Measurements from ENCODE around the gene WWTR1.

Gene WWTR1

DNA sequence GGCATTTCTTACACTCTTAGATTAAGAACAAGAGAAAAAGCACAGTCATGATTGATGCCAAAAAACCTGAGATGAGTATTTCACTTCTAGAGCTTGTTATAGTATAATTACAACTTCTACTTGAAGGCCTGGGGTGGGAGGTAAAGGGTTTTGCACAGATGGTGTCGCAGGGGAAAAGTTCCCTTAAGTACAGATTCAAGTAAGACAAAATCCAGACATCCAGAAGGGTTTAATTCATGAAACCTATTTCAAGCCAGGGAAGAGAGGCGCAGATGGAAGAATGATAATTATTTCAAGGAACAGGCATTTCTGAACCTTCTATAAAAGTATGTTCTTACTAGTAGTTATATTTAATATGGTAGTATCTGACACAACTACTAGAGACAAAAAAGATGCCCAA lies 112.8 kb downstream of the WWTR1 start:
- TF ChIP-seq, protein P1, sequence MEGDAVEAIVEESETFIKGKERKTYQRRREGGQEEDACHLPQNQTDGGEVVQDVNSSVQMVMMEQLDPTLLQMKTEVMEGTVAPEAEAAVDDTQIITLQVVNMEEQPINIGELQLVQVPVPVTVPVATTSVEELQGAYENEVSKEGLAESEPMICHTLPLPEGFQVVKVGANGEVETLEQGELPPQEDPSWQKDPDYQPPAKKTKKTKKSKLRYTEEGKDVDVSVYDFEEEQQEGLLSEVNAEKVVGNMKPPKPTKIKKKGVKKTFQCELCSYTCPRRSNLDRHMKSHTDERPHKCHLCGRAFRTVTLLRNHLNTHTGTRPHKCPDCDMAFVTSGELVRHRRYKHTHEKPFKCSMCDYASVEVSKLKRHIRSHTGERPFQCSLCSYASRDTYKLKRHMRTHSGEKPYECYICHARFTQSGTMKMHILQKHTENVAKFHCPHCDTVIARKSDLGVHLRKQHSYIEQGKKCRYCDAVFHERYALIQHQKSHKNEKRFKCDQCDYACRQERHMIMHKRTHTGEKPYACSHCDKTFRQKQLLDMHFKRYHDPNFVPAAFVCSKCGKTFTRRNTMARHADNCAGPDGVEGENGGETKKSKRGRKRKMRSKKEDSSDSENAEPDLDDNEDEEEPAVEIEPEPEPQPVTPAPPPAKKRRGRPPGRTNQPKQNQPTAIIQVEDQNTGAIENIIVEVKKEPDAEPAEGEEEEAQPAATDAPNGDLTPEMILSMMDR (IDR thresholded peaks at IDR 0.05; ENCODE audit: low read depth, low read length, missing control alignments): no peak
- no peak for DNase-seq (ENCODE audit: extremely low read depth, low read depth)

DNA sequence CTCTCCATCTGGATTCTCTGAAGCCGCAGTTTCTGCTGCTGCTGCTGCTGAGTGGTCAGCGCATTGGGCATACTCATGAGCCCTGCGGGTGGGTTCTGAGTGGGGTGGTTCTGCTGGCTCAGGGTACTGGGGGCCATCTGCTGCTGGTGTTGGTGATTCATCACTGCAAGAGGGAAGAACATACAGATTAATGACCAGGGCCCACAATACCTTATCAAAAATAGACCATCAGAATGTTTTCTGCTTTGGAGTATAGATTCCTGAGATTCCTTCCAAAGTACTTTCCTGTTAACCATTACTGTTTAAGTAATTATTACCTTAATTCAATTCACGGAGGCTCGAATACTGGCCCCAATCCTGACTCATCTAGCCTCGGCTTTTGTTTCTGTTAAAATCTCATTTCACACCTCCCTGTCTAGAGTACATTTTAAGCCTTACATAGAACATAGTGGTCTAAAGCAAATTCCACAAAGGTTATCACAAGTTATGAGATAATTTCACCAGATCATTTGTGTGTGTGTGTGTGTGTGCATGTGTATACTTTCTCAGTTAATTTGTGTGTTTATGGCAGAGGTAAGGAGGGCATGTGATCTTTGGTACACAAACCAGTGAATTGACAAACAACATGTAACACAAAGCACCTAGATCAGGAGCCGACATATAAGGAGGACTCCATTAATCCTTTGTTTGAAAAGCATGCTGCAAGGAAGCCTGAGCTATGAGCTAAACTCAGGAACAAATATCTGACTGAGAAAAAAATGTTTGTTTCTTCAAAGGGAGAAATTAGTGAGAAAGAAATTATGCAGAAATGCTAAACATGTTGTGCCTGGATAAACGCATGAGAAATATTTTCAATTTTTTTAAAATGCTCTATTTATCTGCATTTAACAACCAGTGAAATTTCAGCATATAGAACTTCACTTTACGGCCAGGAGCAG lies 115.2 kb downstream of the WWTR1 start:
- DNase-seq (ENCODE audit: extremely low read depth, low read depth): no peak
- no peak overlapping the region for H3K4me3 ChIP-seq (replicated peaks; ENCODE audit: low read depth, low read length)
- TF ChIP-seq, protein P1 (IDR thresholded peaks at IDR 0.05; ENCODE audit: low read depth, low read length, missing control alignments): no peak

More for the DNA sequence above, 112.8 kb downstream of the WWTR1 start:
- H3K4me3 ChIP-seq (replicated peaks; ENCODE audit: low read depth, low read length): no peak overlapping the region

DNA sequence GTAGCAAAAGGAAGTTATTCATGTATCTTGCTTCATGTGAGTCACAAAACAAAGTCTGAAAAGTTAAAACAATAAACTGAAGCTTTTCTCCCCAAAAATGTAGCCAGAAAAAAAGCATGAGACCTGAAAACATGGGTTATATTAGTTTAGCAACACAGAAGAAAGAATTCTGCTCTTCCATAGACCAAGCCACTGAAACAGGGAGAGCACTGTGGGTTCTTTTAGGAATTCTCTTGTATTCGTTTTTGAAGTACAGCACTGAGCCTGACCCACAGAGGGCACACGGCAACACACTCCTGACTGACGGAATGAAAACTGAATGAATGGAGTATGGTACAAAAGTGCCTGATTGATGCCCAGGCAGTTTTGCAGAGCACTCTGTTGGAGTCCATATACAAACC lies 116.7 kb downstream of the WWTR1 start:
- no peak overlapping the region for H3K4me3 ChIP-seq (replicated peaks; ENCODE audit: low read depth, low read length)
- DNase-seq (ENCODE audit: extremely low read depth, low read depth): no peak
- TF ChIP-seq, protein P1 (IDR thresholded peaks at IDR 0.05; ENCODE audit: low read depth, low read length, missing control alignments): no peak

DNA sequence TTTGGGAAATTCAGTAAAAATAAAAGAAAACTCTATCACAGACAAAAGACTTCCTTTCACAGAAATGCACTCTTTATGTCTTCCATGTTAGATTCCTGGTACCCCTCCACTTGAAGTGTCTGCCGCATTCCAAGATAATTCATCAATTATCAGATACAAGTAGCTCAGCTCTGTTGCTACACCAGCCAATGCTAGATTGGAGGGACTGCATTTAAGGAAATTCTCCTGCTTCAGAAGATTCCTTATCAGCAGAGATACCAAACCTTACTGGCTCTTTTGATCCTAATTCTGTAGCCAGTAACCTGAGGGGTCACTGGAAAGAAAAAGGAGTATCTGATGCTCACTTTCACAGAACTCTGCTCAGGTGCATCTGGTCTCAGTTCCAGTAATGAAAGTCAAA lies 119.5 kb downstream of the WWTR1 start:
- TF ChIP-seq, protein P1 (IDR thresholded peaks at IDR 0.05; ENCODE audit: low read depth, low read length, missing control alignments): no peak
- H3K4me3 ChIP-seq (replicated peaks; ENCODE audit: low read depth, low read length): no peak overlapping the region
- DNase-seq (ENCODE audit: extremely low read depth, low read depth): no peak

DNA sequence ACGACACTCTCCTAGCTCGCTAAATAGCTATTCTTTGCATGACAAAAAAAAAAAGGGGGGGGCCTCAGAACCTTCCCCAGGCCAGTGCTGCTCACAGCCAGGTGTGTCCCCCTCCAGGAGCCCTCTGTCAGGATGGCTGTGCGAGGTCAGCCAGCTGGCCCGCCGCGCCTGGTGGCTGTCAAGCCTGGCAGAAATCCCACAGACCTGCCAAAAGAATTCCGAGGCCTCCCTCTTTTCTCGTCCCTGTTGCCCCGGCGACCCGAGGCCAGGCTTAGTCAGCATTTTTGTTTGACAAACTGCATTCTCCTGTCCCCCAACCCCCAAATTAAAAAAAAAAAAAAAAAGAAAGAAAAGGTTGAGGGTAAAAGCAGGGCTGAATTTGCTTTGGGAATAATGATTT lies 121.4 kb downstream of the WWTR1 start:
- no peak overlapping the region for H3K4me3 ChIP-seq (replicated peaks; ENCODE audit: low read depth, low read length)
- DNase-seq (ENCODE audit: extremely low read depth, low read depth): no peak
- TF ChIP-seq, protein P1 (IDR thresholded peaks at IDR 0.05; ENCODE audit: low read depth, low read length, missing control alignments): no peak

DNA sequence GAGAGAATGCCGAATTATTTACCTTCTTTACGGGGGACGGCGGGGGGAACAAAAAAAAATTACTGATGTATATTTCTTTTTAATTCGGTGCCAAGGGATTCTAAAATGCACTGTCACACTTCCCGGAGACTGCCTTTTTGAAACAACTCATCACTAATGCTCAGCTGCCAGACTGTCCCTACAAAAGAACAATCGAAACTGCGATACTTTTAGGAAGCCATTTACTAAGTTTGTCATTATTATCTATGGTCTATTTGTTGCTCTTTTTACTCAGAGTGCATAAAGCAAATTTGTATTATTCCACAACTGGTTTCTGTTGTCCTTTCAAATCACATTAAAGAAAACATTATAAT lies 122.5 kb downstream of the WWTR1 start:
- TF ChIP-seq, protein P1 (IDR thresholded peaks at IDR 0.05; ENCODE audit: low read depth, low read length, missing control alignments): no peak
- no peak for DNase-seq (ENCODE audit: extremely low read depth, low read depth)
- H3K4me3 ChIP-seq (replicated peaks; ENCODE audit: low read depth, low read length): 0 out of 2 replicates have a peak overlapping the region, but pooled peaks have one; percentile 3
